Measurements from ENCODE around the gene ASAP3. TPM values are rescaled to one million over a fixed set of nuclear protein-coding genes. Genes with fewer than 3 reads are reported as not detected.
A peak's percentile ranks its signal among the peaks of the same experiment; 100 is the strongest.

The ASAP3 gene
- total and polyA plus RNA-seq, 9 of the 15 experiments (the other 6 are each of a cell fraction or from before 2014, with no cell fraction given): 1.7 to 31.2 (median 17.4) TPM

DNA sequence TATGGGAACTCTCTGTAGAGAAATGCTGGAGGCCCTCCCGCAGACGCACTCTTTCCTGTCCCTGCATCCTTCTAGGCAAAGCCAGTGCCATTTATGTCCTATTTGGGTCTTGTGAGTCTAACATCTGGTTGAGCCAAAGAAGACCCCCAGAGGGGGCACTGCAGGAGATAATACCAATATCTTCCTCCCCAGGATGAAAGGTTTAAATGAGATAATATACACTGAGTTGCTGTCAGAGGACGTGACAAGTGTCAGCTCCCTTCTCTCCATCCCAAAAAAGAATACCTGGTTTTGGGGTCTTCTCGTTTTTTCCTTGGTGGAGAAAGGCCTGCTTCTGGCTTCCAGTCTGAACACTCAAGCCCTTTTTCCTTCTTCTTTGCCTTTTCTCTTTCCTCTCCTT lies 67.0 kb downstream of the ASAP3 start:
- no TSS peak for BruUV-seq (replicated peaks)
- Histone ChIP-seq H4K20me1 (replicated peaks; ENCODE audit: control insufficient read depth, insufficient read depth, low read length) (no peaks in the 10 kb centered on the region), H3K9ac (ENCODE audit: insufficient read depth in 1 of 2, low read depth in 2 of 2, low read length in 2 of 2) (no peak overlapping the region), H3K4me2 (ENCODE audit: insufficient read depth, low read length) (no peak overlapping the region; the same call in 1 of the 2 replicates), H3K27ac (ENCODE audit: extremely low read depth, low read depth, low read length) (no peak overlapping the region), H3K36me3 (ENCODE audit: control insufficient read depth, insufficient read depth, low read length) (no peaks in the 10 kb centered on the region), H3K9me3 (replicated peaks; ENCODE audit: control insufficient read depth, insufficient read depth, low read depth, low read length) (no peaks in the 10 kb centered on the region), H3K27me3 (ENCODE audit: control insufficient read depth in 2 of 2, insufficient read depth in 2 of 2, low read length in 2 of 2) (no peaks in the 10 kb centered on the region), H3K9me1 (ENCODE audit: control insufficient read depth, insufficient read depth, low read length) (peaks cover 3% of the 10 kb centered on the region), H2AFZ (ENCODE audit: low read depth, low read length) (no peak overlapping the region), H3K79me2 (ENCODE audit: control insufficient read depth, insufficient read depth, low read length) (no peaks in the 10 kb centered on the region), H3K4me1 (replicated peaks in 1 of 2; ENCODE audit: control insufficient read depth in 2 of 2, insufficient read depth in 2 of 2, low read length in 2 of 2) (peaks cover 10 to 17% of the 10 kb centered on the region in 2 experiments), H3K4me3 (no peak overlapping the region)
- intact Hi-C loops (cut with micrococcal nuclease) (no loop called here), in situ Hi-C loops (cut with MboI) (no loop called here)
- DNase-seq (ENCODE audit: extremely low read depth in 1 of 4, low spot score in 3 of 4): no peak
- no peak for FAIRE-seq
- ATAC-seq: no peak
- WGBS (ENCODE audit: insufficient coverage, low coverage, missing lambda C conversion rate): 58% methylated on average over 4 of the region's 4 CpGs
- TF ChIP-seq POLR2AphosphoS5 (IDR thresholded peaks at IDR 0.05; ENCODE audit: control insufficient read depth, insufficient read depth, low read depth, low read length): no peak
- TF ChIP-seq ZNF146 (CRISPR knock-in tag; IDR thresholded peaks at IDR 0.05; ENCODE audit: unreplicated experiment): no peak
- TF ChIP-seq ZNF586 (CRISPR knock-in tag; conservative IDR thresholded peaks at IDR 0.05): no peak
- TF ChIP-seq SMARCA5 (IDR thresholded peaks at IDR 0.05): 0 out of 2 replicates have a peak, but pooled peaks have one; percentile 31
- TF ChIP-seq STAT5B (CRISPR knock-in tag; IDR thresholded peaks at IDR 0.05): no peak
- no peak for TF ChIP-seq ZNF184 (CRISPR knock-in tag; IDR thresholded peaks at IDR 0.05)
- TF ChIP-seq, protein P1, sequence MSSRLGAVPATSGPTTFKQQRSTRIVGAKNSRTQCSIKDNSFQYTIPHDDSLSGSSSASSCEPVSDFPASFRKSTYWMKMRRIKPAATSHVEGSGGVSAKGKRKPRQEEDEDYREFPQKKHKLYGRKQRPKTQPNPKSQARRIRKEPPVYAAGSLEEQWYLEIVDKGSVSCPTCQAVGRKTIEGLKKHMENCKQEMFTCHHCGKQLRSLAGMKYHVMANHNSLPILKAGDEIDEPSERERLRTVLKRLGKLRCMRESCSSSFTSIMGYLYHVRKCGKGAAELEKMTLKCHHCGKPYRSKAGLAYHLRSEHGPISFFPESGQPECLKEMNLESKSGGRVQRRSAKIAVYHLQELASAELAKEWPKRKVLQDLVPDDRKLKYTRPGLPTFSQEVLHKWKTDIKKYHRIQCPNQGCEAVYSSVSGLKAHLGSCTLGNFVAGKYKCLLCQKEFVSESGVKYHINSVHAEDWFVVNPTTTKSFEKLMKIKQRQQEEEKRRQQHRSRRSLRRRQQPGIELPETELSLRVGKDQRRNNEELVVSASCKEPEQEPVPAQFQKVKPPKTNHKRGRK (tag; IDR thresholded peaks at IDR 0.05): peak; percentile 35; the same call in 1 of the 2 replicates
- ChIA-PET POLR2A (interaction anchor here (0.6 to 1.1 kb wide), 4 partner anchors 9 to 77 kb away, joined by 3 to 5 read pairs (median 4); no protein-coding TSS in a partner anchor), CTCF (ENCODE audit: low intra/inter-chr PET ratio) (no interaction called here)
